ENCODE data around the gene KNCN.

The KNCN gene

GRCh38 chr1:46517010-46517600, 34.3 kb downstream of the KNCN start:
- DNase-seq (ENCODE audit: low spot score): no peak
- TF ChIP-seq CTCF (IDR thresholded peaks at IDR 0.05; ENCODE audit: extremely low read depth, missing control alignments): no peak

- TF ChIP-seq CTCF (IDR thresholded peaks at IDR 0.05; ENCODE audit: extremely low read depth, missing control alignments): no peak
- no peak for DNase-seq (ENCODE audit: low spot score)
Measured at GRCh38 chr1:46516200-46516950, 35.1 kb downstream of the KNCN start.

GRCh38 chr1:46515576-46515975, 35.9 kb downstream of the KNCN start:
- TF ChIP-seq CTCF (IDR thresholded peaks at IDR 0.05; ENCODE audit: extremely low read depth, missing control alignments): no peak
- DNase-seq (ENCODE audit: low spot score): no peak

GRCh38 chr1:46513536-46513935, 37.9 kb downstream of the KNCN start:
- no peak for DNase-seq (ENCODE audit: low spot score)
- no peak for TF ChIP-seq CTCF (IDR thresholded peaks at IDR 0.05; ENCODE audit: extremely low read depth, missing control alignments)

- no peak for TF ChIP-seq CTCF (IDR thresholded peaks at IDR 0.05; ENCODE audit: extremely low read depth, missing control alignments)
- DNase-seq (ENCODE audit: low spot score): no peak
Measured at GRCh38 chr1:46512792-46513190, 38.7 kb downstream of the KNCN start.

- no peak for TF ChIP-seq CTCF (IDR thresholded peaks at IDR 0.05; ENCODE audit: extremely low read depth, missing control alignments)
- no peak for DNase-seq (ENCODE audit: low spot score)
Measured at GRCh38 chr1:46512135-46512791, 39.2 kb downstream of the KNCN start.

GRCh38 chr1:46510998-46511365, 40.5 kb downstream of the KNCN start:
- no peak for DNase-seq (ENCODE audit: low spot score)
- TF ChIP-seq CTCF (IDR thresholded peaks at IDR 0.05; ENCODE audit: extremely low read depth, missing control alignments): no peak
